K562 (cell line): ENCODE data around the gene MCM6.
A peak's percentile ranks its signal among the peaks of the same experiment; 100 is the strongest.

Experiments used
- BACH1 ChIP-seq: fragments of 200-800 bp; sonication (Bioruptor generic); IDR thresholded peaks from 2 replicates; pipeline ENCODE4 v1.6.1; 2016; ENCODE audit warnings: missing genetic modification characterization, missing compliant biosample characterization
- CAMTA2 ChIP-seq: fragments of 250-450 bp; sonication (Bioruptor Pico); conservative IDR thresholded peaks from 2 replicates; pipeline ENCODE4 v1.5.1; 2022
- PCBP2 ChIP-seq: fragments of 200-400 bp; formaldehyde crosslinking; IDR thresholded peaks from 2 replicates; pipeline ENCODE4 v1.6.1; 2018; ENCODE audit warnings: low read length, low read depth, mild to moderate bottlenecking, moderate library complexity; ENCODE audit not compliant: poor library complexity, severe bottlenecking
- POLR2A ChIP-seq: fragments of 450-650 bp; conservative IDR thresholded peaks from 2 replicates; pipeline ENCODE4 v1.6.1; 2016
- TF ChIP-seq, protein P1 (sequence below), 3 experiments: fragments of 200-800 bp in 1 of 3; sonication (Bioruptor generic) in 1 of 3; sonication (generic) in 1 of 3; formaldehyde crosslinking in 1 of 3; IDR thresholded peaks; 2 replicates each; pipeline versions ENCODE4 v1.6.1 to v1.8.0; 2016 to 2022; ENCODE audit warnings: mild to moderate bottlenecking in 2 of 3, missing compliant biosample characterization in 2 of 3, missing genetic modification characterization in 2 of 3, missing genetic modification reagents in 1 of 3

GRCh38 chr2:135870571-135870970 lies 5.7 kb downstream of the MCM6 start:
- TF ChIP-seq, protein P1, sequence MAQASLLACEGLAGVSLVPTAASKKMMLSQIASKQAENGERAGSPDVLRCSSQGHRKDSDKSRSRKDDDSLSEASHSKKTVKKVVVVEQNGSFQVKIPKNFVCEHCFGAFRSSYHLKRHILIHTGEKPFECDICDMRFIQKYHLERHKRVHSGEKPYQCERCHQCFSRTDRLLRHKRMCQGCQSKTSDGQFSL (CRISPR knock-in tag; IDR thresholded peaks at IDR 0.05): no peak
- TF ChIP-seq, protein P1 (tag; IDR thresholded peaks at IDR 0.05): no peak
- TF ChIP-seq BACH1 (tag) (no peak), PCBP2 (no peak), POLR2A (0 out of 2 replicates have a peak, but pooled peaks have one; percentile 16), CAMTA2 (CRISPR knock-in tag) (no peak)
